Testis (tissue), 2 donors: Measurements from ENCODE around the gene CDK4.

Experiments
- POLR2A ChIP-seq: fragments of 450-650 bp; IDR thresholded peaks from one replicate; pipeline ENCODE4 v1.6.1; 2017; ENCODE audit warnings: antibody characterized with exemption, mild to moderate bottlenecking, moderate library complexity
- TF ChIP-seq, protein P1 (sequence below), 3 experiments: fragments of 450-650 bp in 2 of 3; fragments of 200-600 bp in 1 of 3; sonication (generic) in 1 of 3; IDR thresholded peaks; one replicate each; pipeline ENCODE4 v1.5.1; 2016 to 2019; ENCODE audit warnings: antibody characterized with exemption in 3 of 3, mild to moderate bottlenecking in 2 of 3, moderate library complexity in 1 of 3

DNA sequence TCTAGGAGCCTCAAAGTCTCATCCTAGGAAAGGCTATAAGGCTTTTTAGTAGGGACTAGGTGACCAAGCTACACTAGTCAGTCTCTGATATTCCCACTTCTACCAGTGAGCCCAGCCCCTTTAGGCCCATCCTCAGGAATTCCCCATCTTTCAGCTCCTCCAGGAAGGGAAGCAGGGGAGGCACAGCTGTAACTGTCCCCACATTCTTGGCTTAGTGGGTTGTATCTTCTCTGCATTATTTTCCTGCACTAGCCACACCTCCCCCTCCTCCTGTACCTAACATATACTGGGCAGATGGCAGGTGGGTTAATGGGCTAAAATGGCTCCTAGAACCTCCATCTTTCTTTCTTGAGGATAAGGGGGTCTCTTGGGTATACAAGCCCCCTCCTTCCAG lies 15.2 kb upstream of the CDK4 start:
- TF ChIP-seq, protein P1, sequence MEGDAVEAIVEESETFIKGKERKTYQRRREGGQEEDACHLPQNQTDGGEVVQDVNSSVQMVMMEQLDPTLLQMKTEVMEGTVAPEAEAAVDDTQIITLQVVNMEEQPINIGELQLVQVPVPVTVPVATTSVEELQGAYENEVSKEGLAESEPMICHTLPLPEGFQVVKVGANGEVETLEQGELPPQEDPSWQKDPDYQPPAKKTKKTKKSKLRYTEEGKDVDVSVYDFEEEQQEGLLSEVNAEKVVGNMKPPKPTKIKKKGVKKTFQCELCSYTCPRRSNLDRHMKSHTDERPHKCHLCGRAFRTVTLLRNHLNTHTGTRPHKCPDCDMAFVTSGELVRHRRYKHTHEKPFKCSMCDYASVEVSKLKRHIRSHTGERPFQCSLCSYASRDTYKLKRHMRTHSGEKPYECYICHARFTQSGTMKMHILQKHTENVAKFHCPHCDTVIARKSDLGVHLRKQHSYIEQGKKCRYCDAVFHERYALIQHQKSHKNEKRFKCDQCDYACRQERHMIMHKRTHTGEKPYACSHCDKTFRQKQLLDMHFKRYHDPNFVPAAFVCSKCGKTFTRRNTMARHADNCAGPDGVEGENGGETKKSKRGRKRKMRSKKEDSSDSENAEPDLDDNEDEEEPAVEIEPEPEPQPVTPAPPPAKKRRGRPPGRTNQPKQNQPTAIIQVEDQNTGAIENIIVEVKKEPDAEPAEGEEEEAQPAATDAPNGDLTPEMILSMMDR (IDR thresholded peaks at IDR 0.05) = no peak
- TF ChIP-seq POLR2A = no peak
